OCI-LY1 (cell line): ENCODE data around the gene SLC24A3.

Experiments used
- H2AFZ ChIP-seq: fragments of 200-600 bp; sonication (generic), shearing (Covaris generic); 2 replicates; pipeline ENCODE4 v1.6.0; 2014; ENCODE audit warnings: antibody characterized with exemption, mild to moderate bottlenecking, low read length
- H3F3A ChIP-seq: fragments of 200-600 bp; sonication (generic), shearing (Covaris generic); 2 replicates; pipeline ENCODE4 v1.6.0; 2014; ENCODE audit warnings: mild to moderate bottlenecking, antibody characterized with exemption, low read length, moderate library complexity; ENCODE audit not compliant: insufficient read depth
- H3K27ac ChIP-seq: fragments of 200-600 bp; sonication (generic); 2 replicates; pipeline ENCODE4 v1.5.1; 2014; ENCODE audit warnings: low read length, mixed run types, mild to moderate bottlenecking, low read depth; ENCODE audit not compliant: poor library complexity, severe bottlenecking
- H3K27me3 ChIP-seq: fragments of 200-600 bp; sonication (generic); 2 replicates; pipeline ENCODE4 v1.6.0; 2014; ENCODE audit warnings: antibody characterized with exemption, mild to moderate bottlenecking, low read length, moderate library complexity; ENCODE audit not compliant: insufficient read depth
- H3K36me3 ChIP-seq: fragments of 200-600 bp; sonication (generic); 2 replicates; pipeline ENCODE4 v1.6.1; 2014; ENCODE audit warnings: mild to moderate bottlenecking, antibody characterized with exemption, low read length, moderate library complexity, mixed read lengths; ENCODE audit not compliant: insufficient read depth
- H3K4me1 ChIP-seq: fragments of 200-600 bp; sonication (generic); 2 replicates; pipeline ENCODE4 v1.5.1; 2014; ENCODE audit warnings: mild to moderate bottlenecking, low read length, moderate library complexity; ENCODE audit not compliant: insufficient read depth, severe bottlenecking
- H3K4me2 ChIP-seq: fragments of 200-600 bp; sonication (generic), shearing (Covaris generic); 2 replicates; pipeline ENCODE4 v1.6.1; 2014; ENCODE audit warnings: low read length
- H3K4me3 ChIP-seq: fragments of 200-600 bp; sonication (generic); 2 replicates; pipeline ENCODE4 v1.5.1; 2014; ENCODE audit warnings: low read length, low read depth, mild to moderate bottlenecking, mixed read lengths; ENCODE audit not compliant: poor library complexity, severe bottlenecking
- H3K79me2 ChIP-seq: fragments of 200-600 bp; shearing (Covaris generic); 2 replicates; pipeline ENCODE4 v1.6.1; 2016; ENCODE audit warnings: mixed run types, low read length, mixed read lengths; ENCODE audit not compliant: insufficient read depth
- H3K9ac ChIP-seq: fragments of 200-600 bp; sonication (generic), shearing (Covaris generic); 2 replicates; pipeline ENCODE4 v1.6.1; 2014; ENCODE audit warnings: mild to moderate bottlenecking, low read length, mixed read lengths
- H3K9me2 ChIP-seq: fragments of 200-600 bp; sonication (generic), shearing (Covaris generic); 2 replicates; pipeline ENCODE4 v1.6.1; 2014; ENCODE audit warnings: low read depth, mild to moderate bottlenecking, low read length, mixed read lengths
- H3K9me3 ChIP-seq: fragments of 200-600 bp; shearing (Covaris generic); 2 replicates; pipeline ENCODE4 v1.6.1; 2014; ENCODE audit warnings: low read length, mixed read lengths
- H4K20me1 ChIP-seq: fragments of 200-600 bp; sonication (generic), shearing (Covaris generic); 2 replicates; pipeline ENCODE4 v1.6.0; 2016; ENCODE audit warnings: mild to moderate bottlenecking, low read length; ENCODE audit not compliant: insufficient read depth
- EZH2 ChIP-seq: fragments of 200-600 bp; sonication (generic), shearing (Covaris generic); IDR thresholded peaks from 2 replicates; pipeline ENCODE4 v1.8.0; 2017; ENCODE audit warnings: borderline replicate concordance, mixed run types, mild to moderate bottlenecking, antibody characterized with exemption, low read length, moderate library complexity, mixed read lengths
- TF ChIP-seq, protein P1 (sequence below): fragments of 200-600 bp; sonication (generic), shearing (Covaris generic); IDR thresholded peaks from 2 replicates; pipeline ENCODE4 v1.5.1; 2017; ENCODE audit warnings: mild to moderate bottlenecking, antibody characterized with exemption, low read length, moderate library complexity, mixed read lengths

The SLC24A3 gene

GRCh38 chr20:19508449-19508848, 296.0 kb downstream of the SLC24A3 start:
- no peaks in the 10 kb centered on the region for H3K27me3 ChIP-seq
- no peaks in the 10 kb centered on the region for H3K9me3 ChIP-seq
- H3F3A ChIP-seq: no peaks in the 10 kb centered on the region

DNA sequence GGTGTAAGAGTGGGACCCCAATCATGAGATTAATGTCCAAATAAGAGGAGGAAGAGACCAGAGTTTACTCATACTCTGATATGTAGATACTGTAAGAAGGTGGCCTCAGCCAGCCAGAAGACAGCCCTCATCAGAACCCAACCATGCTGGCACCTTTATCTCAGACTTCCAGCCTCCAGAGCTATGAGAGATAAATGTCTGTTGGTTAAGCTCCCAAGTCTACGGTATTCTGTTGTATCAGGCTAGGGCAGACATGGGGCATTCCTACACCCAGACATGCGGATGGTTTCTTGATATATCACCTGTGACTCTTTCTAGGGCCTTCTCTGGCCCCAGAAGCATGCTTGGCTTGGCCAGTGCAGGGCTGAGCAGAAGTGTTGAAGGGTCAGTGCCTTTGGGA, 298.2 kb downstream of the SLC24A3 start:
- Histone ChIP-seq H3F3A (no peaks in the 10 kb centered on the region), H3K4me1 (no peaks in the 10 kb centered on the region), H3K9me2 (no peaks in the 10 kb centered on the region), H3K4me2 (no peak overlapping the region), H3K79me2 (no peaks in the 10 kb centered on the region), H3K4me3 (no peak overlapping the region), H3K27me3 (no peaks in the 10 kb centered on the region), H2AFZ (no peak overlapping the region), H4K20me1 (no peaks in the 10 kb centered on the region), H3K36me3 (no peaks in the 10 kb centered on the region), H3K9me3 (no peaks in the 10 kb centered on the region), H3K9ac (no peak overlapping the region), H3K27ac (no peak overlapping the region)
- TF ChIP-seq, protein P1, sequence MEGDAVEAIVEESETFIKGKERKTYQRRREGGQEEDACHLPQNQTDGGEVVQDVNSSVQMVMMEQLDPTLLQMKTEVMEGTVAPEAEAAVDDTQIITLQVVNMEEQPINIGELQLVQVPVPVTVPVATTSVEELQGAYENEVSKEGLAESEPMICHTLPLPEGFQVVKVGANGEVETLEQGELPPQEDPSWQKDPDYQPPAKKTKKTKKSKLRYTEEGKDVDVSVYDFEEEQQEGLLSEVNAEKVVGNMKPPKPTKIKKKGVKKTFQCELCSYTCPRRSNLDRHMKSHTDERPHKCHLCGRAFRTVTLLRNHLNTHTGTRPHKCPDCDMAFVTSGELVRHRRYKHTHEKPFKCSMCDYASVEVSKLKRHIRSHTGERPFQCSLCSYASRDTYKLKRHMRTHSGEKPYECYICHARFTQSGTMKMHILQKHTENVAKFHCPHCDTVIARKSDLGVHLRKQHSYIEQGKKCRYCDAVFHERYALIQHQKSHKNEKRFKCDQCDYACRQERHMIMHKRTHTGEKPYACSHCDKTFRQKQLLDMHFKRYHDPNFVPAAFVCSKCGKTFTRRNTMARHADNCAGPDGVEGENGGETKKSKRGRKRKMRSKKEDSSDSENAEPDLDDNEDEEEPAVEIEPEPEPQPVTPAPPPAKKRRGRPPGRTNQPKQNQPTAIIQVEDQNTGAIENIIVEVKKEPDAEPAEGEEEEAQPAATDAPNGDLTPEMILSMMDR: no peak
- TF ChIP-seq EZH2: no peak

More at GRCh38 chr20:19508449-19508848, 296.0 kb downstream of the SLC24A3 start:
- H3K9me2 ChIP-seq: no peaks in the 10 kb centered on the region
- no peak overlapping the region for H3K27ac ChIP-seq
- H3K79me2 ChIP-seq: no peaks in the 10 kb centered on the region
- no peaks in the 10 kb centered on the region for H4K20me1 ChIP-seq
- no peak overlapping the region for H3K4me2 ChIP-seq
- TF ChIP-seq EZH2: no peak
- TF ChIP-seq, protein P1: no peak
- H3K9ac ChIP-seq: no peak overlapping the region
- H3K4me1 ChIP-seq: no peaks in the 10 kb centered on the region
- H3K36me3 ChIP-seq: no peaks in the 10 kb centered on the region
- H3K4me3 ChIP-seq: no peak overlapping the region
- no peak overlapping the region for H2AFZ ChIP-seq

GRCh38 chr20:19511931-19512330, 299.5 kb downstream of the SLC24A3 start:
- no peaks in the 10 kb centered on the region for H3K79me2 ChIP-seq
- no peaks in the 10 kb centered on the region for H3K27me3 ChIP-seq
- no peaks in the 10 kb centered on the region for H3F3A ChIP-seq
- no peaks in the 10 kb centered on the region for H3K9me3 ChIP-seq
- no peak overlapping the region for H3K4me2 ChIP-seq
- no peak overlapping the region for H2AFZ ChIP-seq
- TF ChIP-seq EZH2: no peak
- TF ChIP-seq, protein P1: no peak
- no peak overlapping the region for H3K9ac ChIP-seq
- H3K4me3 ChIP-seq: no peak overlapping the region
- no peaks in the 10 kb centered on the region for H3K9me2 ChIP-seq
- H3K36me3 ChIP-seq: no peaks in the 10 kb centered on the region
- H3K27ac ChIP-seq: no peak overlapping the region
- H3K4me1 ChIP-seq: no peaks in the 10 kb centered on the region
- H4K20me1 ChIP-seq: no peaks in the 10 kb centered on the region
